NCI-H2171 treated with DMSO at 0.1 percent for 48 hours (cell line): ENCODE data around the gene WASF1.
"Not testable (repeated sequence)": the region's sequence is repeated elsewhere in the genome, so short reads cannot be mapped to it uniquely, and the experiment has no call there.

Source experiments
- DNase-seq: peaks from one replicate; lab custom pipeline; 2025; lab: John Stamatoyannopoulos, UW

Gene WASF1

GRCh38 chr6:110089323-110089722 lies 90.1 kb downstream of the WASF1 start:
- no peak for DNase-seq

GRCh38 chr6:110085285-110085684 lies 94.2 kb downstream of the WASF1 start:
- no peak for DNase-seq

GRCh38 chr6:110083875-110084585 lies 95.4 kb downstream of the WASF1 start:
- no peak for DNase-seq

- no peak for DNase-seq
Observed at GRCh38 chr6:110075406-110075805, 104.1 kb downstream of the WASF1 start.

- not testable (repeated sequence) for DNase-seq
Observed at GRCh38 chr6:110073474-110073873, 106.0 kb downstream of the WASF1 start.

- no peak for DNase-seq
Observed at GRCh38 chr6:110068592-110068967, 110.9 kb downstream of the WASF1 start.

- DNase-seq = no peak
Observed at GRCh38 chr6:110067837-110068591, 111.5 kb downstream of the WASF1 start.

GRCh38 chr6:110064744-110065524 lies 114.5 kb downstream of the WASF1 start:
- peak; percentile 19 for DNase-seq

- no peak for DNase-seq
Observed at GRCh38 chr6:110063594-110064263, 115.7 kb downstream of the WASF1 start.

- no peak for DNase-seq
Observed at GRCh38 chr6:110055387-110055735, 124.1 kb downstream of the WASF1 start.

- no peak for DNase-seq
Observed at GRCh38 chr6:110054664-110055386, 124.6 kb downstream of the WASF1 start.

GRCh38 chr6:110053395-110054240 lies 125.9 kb downstream of the WASF1 start:
- peak; percentile 66 for DNase-seq

- DNase-seq = no peak
Observed at GRCh38 chr6:110050440-110050813, 129.0 kb downstream of the WASF1 start.
